Caco-2 (cell line): ENCODE measurements around the gene IQSEC1. TPM values are rescaled to one million over a fixed set of nuclear protein-coding genes. Genes with fewer than 3 reads are reported as not detected.

Source experiments
- BruUV-seq: library from RNA; stranded (reverse); fragments of 400-500 nt; replicated peaks from 2 replicates; lab custom pipeline; 2021; lab: Mats Ljungman, UMichigan
- CTCF ChIA-PET: fragments of 300-600 bp; sonication (Branson Sonifier 250); formaldehyde crosslinking; loops from one replicate; lab custom pipeline; 2022; ENCODE audit warnings: antibody characterized with exemption; lab: Charles Lee
- POLR2A ChIA-PET: fragments of 300-600 bp; sonication (Branson Sonifier 250); formaldehyde crosslinking; loops from one replicate; lab custom pipeline; 2022; ENCODE audit warnings: antibody characterized with exemption; lab: Charles Lee
- DNase-seq, 2 experiments: peaks; one replicate each; pipeline versions ENCODE4 v3.0.0 to v3.0.0-alpha.2; 2020 to 2022
- H3K27me3 ChIP-seq: replicated peaks from 2 replicates; pipeline ENCODE4 v1.6.0; 2011; ENCODE audit warnings: low read length; ENCODE audit not compliant: control insufficient read depth, insufficient read depth
- H3K36me3 ChIP-seq: 2 replicates; pipeline ENCODE4 v1.5.1; 2011; ENCODE audit warnings: low read length; ENCODE audit not compliant: control insufficient read depth, insufficient read depth
- H3K4me1 ChIP-seq: fragments of 250-450 bp; sonication (Bioruptor Pico); 2 replicates; pipeline ENCODE4 v1.5.1; 2020; ENCODE audit warnings: mild to moderate bottlenecking
- H3K4me3 ChIP-seq: 2 replicates; pipeline ENCODE4 v1.5.1; 2011; ENCODE audit warnings: low read depth, mild to moderate bottlenecking, control low read depth, low read length
- H3K9me3 ChIP-seq: fragments of 250-450 bp; sonication (Bioruptor Pico); 2 replicates; pipeline ENCODE4 v1.5.1; 2020; ENCODE audit warnings: mild to moderate bottlenecking, moderate library complexity
- H3K27ac Mint-ChIP-seq: one replicate; pipeline ENCODE4 v1.8.0; 2022; ENCODE audit warnings: mixed read lengths; ENCODE audit not compliant: unreplicated experiment
- H3K27me3 Mint-ChIP-seq: one replicate; pipeline ENCODE4 v1.8.0; 2022; ENCODE audit warnings: mixed read lengths; ENCODE audit not compliant: insufficient read depth, unreplicated experiment
- H3K36me3 Mint-ChIP-seq: one replicate; pipeline ENCODE4 v1.8.0; 2022; ENCODE audit warnings: mild to moderate bottlenecking, mixed read lengths; ENCODE audit not compliant: insufficient read depth, unreplicated experiment
- H3K4me1 Mint-ChIP-seq: one replicate; pipeline ENCODE4 v1.8.0; 2022; ENCODE audit warnings: low read depth, mixed read lengths; ENCODE audit not compliant: unreplicated experiment
- H3K4me3 Mint-ChIP-seq: one replicate; pipeline ENCODE4 v1.8.0; 2022; ENCODE audit warnings: mild to moderate bottlenecking, moderate library complexity, mixed read lengths; ENCODE audit not compliant: unreplicated experiment
- H3K9me3 Mint-ChIP-seq: one replicate; pipeline ENCODE4 v1.8.0; 2022; ENCODE audit warnings: mixed read lengths; ENCODE audit not compliant: unreplicated experiment
- intact Hi-C: fragments of 100-400 bp; cut with micrococcal nuclease; formaldehyde crosslinking; loops from one replicate; pipeline ENCODE4 v1.10.0; 2022; ENCODE audit not compliant: unreplicated experiment
- total RNA-seq: library from RNA; stranded (reverse); gene quantifications from 2 replicates; pipeline ENCODE4 v1.2.3, GENCODE V29; 2022
- TF ChIP-seq, protein P1 (sequence below), 2 experiments: fragments of 200-600 bp in 1 of 2; IDR thresholded peaks; 1 replicate in 1 of 2; 2 replicates in 1 of 2; pipeline versions ENCODE4 v1.5.1 to v1.8.0; 2011 to 2022; ENCODE audit warnings: antibody characterized with exemption in 1 of 2, control low read depth in 1 of 2, inconsistent platforms in 1 of 2, low read depth in 1 of 2, low read length in 1 of 2, mild to moderate bottlenecking in 1 of 2, moderate library complexity in 1 of 2; ENCODE audit not compliant: insufficient read depth in 1 of 2, severe bottlenecking in 1 of 2, unreplicated experiment in 1 of 2

Gene IQSEC1
- total RNA-seq, 1 experiment from 2014 or later, result 40.0 TPM

DNA sequence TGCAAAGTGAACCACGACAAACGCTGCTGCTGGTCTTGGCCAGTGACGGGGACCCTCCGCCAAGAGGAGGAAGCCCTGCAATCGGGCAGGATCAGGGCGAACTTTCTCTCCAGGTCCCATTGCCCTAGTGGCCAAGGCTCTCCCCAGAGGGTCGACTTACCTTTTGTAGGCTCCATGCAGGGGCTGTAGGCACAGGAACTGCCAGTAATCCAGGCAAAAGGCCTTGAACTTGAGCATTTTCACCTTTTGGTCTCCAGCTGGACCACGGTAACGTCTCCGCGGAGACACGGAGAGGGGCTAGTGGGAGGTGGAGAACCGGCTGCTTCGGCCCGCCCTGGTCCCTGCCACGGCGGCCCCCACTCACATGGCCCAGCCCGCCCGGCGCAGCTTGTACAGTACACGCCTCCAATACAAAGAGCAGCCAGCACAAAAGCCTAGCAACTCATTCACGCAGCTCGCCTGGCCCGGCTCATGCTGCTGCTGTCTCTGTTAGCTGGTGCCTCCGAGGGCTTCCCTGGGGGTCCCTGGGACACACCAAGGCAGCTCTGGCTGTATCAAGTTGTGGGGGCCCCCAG is 31.0 kb downstream of the IQSEC1 start:
- intact Hi-C loops, result no loop called here
- Mint-ChIP-seq H3K27me3 (peaks cover 11% of the 10 kb centered on the region), H3K4me3 (no peak overlapping the region), H3K36me3 (no peaks in the 10 kb centered on the region), H3K27ac (no peak overlapping the region), H3K4me1 (no peaks in the 10 kb centered on the region), H3K9me3 (no peaks in the 10 kb centered on the region)
- ChIA-PET POLR2A (no interaction called here), CTCF (no interaction called here)
- BruUV-seq, result no TSS peak
- Histone ChIP-seq H3K36me3 (no peaks in the 10 kb centered on the region), H3K9me3 (no peaks in the 10 kb centered on the region), H3K4me3 (no peak overlapping the region), H3K4me1 (no peaks in the 10 kb centered on the region), H3K27me3 (no peaks in the 10 kb centered on the region)
- TF ChIP-seq, protein P1, sequence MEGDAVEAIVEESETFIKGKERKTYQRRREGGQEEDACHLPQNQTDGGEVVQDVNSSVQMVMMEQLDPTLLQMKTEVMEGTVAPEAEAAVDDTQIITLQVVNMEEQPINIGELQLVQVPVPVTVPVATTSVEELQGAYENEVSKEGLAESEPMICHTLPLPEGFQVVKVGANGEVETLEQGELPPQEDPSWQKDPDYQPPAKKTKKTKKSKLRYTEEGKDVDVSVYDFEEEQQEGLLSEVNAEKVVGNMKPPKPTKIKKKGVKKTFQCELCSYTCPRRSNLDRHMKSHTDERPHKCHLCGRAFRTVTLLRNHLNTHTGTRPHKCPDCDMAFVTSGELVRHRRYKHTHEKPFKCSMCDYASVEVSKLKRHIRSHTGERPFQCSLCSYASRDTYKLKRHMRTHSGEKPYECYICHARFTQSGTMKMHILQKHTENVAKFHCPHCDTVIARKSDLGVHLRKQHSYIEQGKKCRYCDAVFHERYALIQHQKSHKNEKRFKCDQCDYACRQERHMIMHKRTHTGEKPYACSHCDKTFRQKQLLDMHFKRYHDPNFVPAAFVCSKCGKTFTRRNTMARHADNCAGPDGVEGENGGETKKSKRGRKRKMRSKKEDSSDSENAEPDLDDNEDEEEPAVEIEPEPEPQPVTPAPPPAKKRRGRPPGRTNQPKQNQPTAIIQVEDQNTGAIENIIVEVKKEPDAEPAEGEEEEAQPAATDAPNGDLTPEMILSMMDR (IDR thresholded peaks at IDR 0.05; ENCODE audit: insufficient read depth in 1 of 2, low read depth in 1 of 2, low read length in 1 of 2, severe bottlenecking in 1 of 2, unreplicated experiment in 1 of 2), result no peak
- no peak for DNase-seq

DNA sequence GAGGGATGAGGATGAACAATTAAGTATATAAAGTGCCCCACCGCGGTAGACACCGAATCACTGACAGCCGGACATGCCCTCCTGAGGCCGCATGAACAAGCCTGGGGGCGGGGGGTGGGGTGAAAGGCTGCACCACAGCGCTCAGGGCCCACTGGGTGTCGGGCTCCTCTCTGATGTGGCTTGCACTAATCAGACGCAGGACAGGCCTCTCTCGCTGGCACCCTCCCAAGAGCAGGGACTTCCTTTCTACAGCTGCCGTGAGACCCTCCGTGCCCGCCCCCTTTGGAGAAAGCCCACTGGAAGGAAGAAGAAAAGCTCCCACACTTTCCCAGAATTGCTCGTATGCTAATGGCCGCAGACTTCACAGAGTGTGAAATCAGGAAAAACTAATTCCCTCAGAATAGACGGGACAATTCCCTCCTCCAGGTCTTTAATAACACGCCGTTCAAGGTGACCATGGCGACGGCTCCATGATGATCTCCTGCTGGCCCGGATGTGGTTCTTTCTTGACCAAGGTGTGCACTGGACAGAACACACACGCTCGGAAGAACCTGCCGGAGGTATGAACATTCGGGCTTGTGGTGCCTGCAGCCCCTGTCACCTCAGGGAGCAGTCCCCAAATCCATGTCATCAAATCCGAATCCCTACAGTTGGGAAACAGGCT is 32.0 kb downstream of the IQSEC1 start:
- Histone ChIP-seq H3K4me3 (no peak overlapping the region), H3K4me1 (no peaks in the 10 kb centered on the region), H3K27me3 (no peaks in the 10 kb centered on the region), H3K9me3 (no peaks in the 10 kb centered on the region), H3K36me3 (no peaks in the 10 kb centered on the region)
- ChIA-PET POLR2A (no interaction called here), CTCF (no interaction called here)
- Mint-ChIP-seq H3K4me1 (no peaks in the 10 kb centered on the region), H3K4me3 (no peak overlapping the region), H3K36me3 (no peaks in the 10 kb centered on the region), H3K27me3 (peaks cover 15% of the 10 kb centered on the region), H3K27ac (no peak overlapping the region), H3K9me3 (no peaks in the 10 kb centered on the region)
- intact Hi-C loops, result no loop called here
- no peak for DNase-seq
- TF ChIP-seq, protein P1 (IDR thresholded peaks at IDR 0.05; ENCODE audit: insufficient read depth in 1 of 2, low read depth in 1 of 2, low read length in 1 of 2, severe bottlenecking in 1 of 2, unreplicated experiment in 1 of 2), result no peak
- no TSS peak for BruUV-seq

DNA sequence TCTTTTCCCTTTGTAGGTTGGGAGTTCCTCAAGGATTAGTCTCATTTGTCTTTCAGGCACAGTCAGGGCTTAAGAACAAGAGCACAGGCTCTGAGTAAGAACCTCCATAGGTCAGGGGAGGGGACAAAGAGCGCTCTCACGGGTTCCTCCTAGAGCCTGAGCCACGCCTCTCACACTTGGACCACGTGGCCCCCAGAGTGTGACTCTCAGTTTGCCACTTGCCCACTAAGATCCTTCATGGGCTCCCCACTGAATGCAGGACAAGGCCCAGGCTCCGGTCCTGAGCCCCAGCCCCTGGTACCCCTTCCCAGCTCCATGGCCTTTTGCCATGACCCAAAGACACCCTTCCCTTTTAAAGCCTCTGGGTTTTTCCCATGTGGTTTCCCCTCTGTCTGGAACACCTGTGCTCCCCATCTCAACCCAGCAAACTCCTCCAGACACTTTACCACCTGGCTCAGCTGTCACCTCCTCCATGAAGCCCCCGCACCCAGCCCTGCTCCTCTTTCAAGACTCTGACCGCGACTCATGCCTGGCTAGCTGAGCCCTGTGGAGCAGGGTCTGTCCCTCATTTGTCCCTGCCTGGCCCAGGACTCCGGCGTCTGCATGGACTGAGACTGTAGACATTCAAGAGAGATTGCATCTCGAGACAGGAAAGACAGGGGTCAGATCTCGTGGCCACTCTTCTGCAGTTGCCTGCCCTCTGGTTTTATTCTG is 32.7 kb downstream of the IQSEC1 start:
- Histone ChIP-seq H3K27me3 (no peaks in the 10 kb centered on the region), H3K4me1 (no peaks in the 10 kb centered on the region), H3K36me3 (no peaks in the 10 kb centered on the region), H3K9me3 (no peaks in the 10 kb centered on the region), H3K4me3 (no peak overlapping the region)
- intact Hi-C loops, result no loop called here
- CTCF ChIA-PET, result no interaction called here
- no peak overlapping the region for H3K27ac Mint-ChIP-seq
- POLR2A ChIA-PET, result no interaction called here
- DNase-seq, result no peak
- BruUV-seq, result no TSS peak
- no peaks in the 10 kb centered on the region for H3K9me3 Mint-ChIP-seq
- H3K4me1 Mint-ChIP-seq, result no peaks in the 10 kb centered on the region
- TF ChIP-seq, protein P1 (IDR thresholded peaks at IDR 0.05; ENCODE audit: insufficient read depth in 1 of 2, low read depth in 1 of 2, low read length in 1 of 2, severe bottlenecking in 1 of 2, unreplicated experiment in 1 of 2), result no peak
- H3K4me3 Mint-ChIP-seq, result no peak overlapping the region
- no peaks in the 10 kb centered on the region for H3K36me3 Mint-ChIP-seq
- H3K27me3 Mint-ChIP-seq, result peaks cover 20% of the 10 kb centered on the region
